MM.1S (cell line): ENCODE measurements around the gene STARD3NL.

Experiments used
- CTCF ChIP-seq: fragments of 300-600 bp; sonication (generic); IDR thresholded peaks from 2 replicates; pipeline ENCODE4 v1.5.1; 2016; ENCODE audit warnings: antibody characterized with exemption, low read length, mixed read lengths
- EZH2 ChIP-seq: fragments of 300-600 bp; sonication (generic); optimal IDR thresholded peaks from 2 replicates; pipeline ENCODE3; 2017; ENCODE audit warnings: low read depth, mild to moderate bottlenecking, antibody characterized with exemption, low read length, mixed read lengths

GRCh38 chr7:38232502-38233366, 54.7 kb downstream of the STARD3NL start:
- TF ChIP-seq CTCF: no peak
- no peak for TF ChIP-seq EZH2
